ENCODE measurements around the gene S100A12. TPM values are rescaled to one million over a fixed set of nuclear protein-coding genes. Genes with fewer than 3 reads are reported as not detected.

Gene S100A12
- total and polyA plus RNA-seq, 10 donors = 126 to 1,354 (median 265) TPM

DNA sequence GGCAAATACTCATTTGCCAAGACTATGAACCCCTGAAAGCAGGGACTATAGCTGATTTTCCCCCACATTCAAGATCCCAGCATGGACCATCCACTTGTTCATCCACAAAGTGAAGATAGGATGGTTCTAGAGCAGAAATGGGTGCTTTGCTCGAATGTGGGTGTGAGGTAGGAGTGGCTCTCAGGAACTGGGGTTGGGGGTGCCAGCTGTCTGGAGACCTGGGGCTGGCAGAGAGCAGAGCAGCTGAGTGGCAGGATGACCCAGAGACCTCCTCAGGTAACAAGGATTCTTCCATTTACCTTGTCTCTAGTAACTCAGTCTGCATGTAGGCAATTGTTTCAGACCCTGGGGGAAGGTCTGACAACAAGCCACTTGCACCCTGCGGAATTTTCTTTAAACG is 11.8 kb downstream of the S100A12 start:
- Histone ChIP-seq H3K9me3 (no peaks in the 10 kb centered on the region), H3K36me3 (peaks cover 0 to 23% (median 0%) of the 10 kb centered on the region in 6 donors), H3K4me3 (no peak overlapping the region), H3K27me3 (replicated peaks in 1 of 7) (peaks cover 0 to 6% (median 0%) of the 10 kb centered on the region in 7 donors), H3K4me1 (peaks cover 0 to 55% (median 3%) of the 10 kb centered on the region in 6 donors), H3K27ac (peak overlapping the region in 6 of 8 donors; percentile 2 to 95 (median 82))
- TF ChIP-seq POLR2A (IDR thresholded peaks at IDR 0.05) (no peak), POLR2AphosphoS5 (IDR thresholded peaks at IDR 0.05) (no peak)
- TF ChIP-seq, protein P1, sequence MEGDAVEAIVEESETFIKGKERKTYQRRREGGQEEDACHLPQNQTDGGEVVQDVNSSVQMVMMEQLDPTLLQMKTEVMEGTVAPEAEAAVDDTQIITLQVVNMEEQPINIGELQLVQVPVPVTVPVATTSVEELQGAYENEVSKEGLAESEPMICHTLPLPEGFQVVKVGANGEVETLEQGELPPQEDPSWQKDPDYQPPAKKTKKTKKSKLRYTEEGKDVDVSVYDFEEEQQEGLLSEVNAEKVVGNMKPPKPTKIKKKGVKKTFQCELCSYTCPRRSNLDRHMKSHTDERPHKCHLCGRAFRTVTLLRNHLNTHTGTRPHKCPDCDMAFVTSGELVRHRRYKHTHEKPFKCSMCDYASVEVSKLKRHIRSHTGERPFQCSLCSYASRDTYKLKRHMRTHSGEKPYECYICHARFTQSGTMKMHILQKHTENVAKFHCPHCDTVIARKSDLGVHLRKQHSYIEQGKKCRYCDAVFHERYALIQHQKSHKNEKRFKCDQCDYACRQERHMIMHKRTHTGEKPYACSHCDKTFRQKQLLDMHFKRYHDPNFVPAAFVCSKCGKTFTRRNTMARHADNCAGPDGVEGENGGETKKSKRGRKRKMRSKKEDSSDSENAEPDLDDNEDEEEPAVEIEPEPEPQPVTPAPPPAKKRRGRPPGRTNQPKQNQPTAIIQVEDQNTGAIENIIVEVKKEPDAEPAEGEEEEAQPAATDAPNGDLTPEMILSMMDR (IDR thresholded peaks at IDR 0.05 in 8 of 11, conservative IDR thresholded peaks at IDR 0.05 in 3 of 11) = no peak
- DNase-seq = peak; percentile 36
- 69 to 83% (median 78%) methylated on average over 3 of the region's 3 CpGs for WGBS, 5 donors
- intact Hi-C loops (cut with DNase I; ENCODE audit: low total_unique reads) = no loop called here

DNA sequence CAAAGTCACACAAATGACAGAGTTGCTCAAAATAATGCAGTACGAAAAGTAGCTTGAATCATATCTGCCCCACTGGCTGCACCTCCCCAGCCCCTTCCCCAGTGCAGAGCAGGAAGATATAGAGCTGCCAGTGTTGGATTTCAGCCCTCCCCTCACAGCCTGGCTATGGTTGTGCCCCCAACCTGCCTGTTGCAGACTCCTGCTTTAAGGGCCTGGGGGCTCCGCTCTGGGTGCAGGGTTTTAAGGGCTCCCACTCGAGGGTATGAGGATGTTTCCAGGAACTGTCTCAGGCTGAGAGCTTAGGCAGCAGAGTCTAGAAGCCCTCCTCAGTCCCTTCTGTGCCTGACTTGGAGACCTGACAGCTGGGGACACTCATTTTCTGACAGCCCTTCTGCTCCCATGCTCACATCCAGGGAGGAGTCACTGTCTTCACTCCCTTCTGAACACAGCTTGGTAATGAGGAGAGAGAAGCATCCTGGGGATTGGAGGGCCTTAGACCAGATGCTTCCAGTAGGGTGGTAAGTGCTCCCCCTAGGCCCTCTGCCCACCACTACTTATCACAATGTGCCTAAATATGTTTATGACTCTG is 13.1 kb downstream of the S100A12 start:
- H3K9me3 ChIP-seq = no peaks in the 10 kb centered on the region
- TF ChIP-seq POLR2AphosphoS5 (IDR thresholded peaks at IDR 0.05) (no peak), POLR2A (IDR thresholded peaks at IDR 0.05) (no peak)
- peaks cover 0 to 27% (median 0%) of the 10 kb centered on the region in 6 donors for H3K36me3 ChIP-seq
- peaks cover 0 to 6% (median 0%) of the 10 kb centered on the region in 7 donors for H3K27me3 ChIP-seq (replicated peaks in 1 of 7)
- peak overlapping the region in 7 of 8 donors; percentile 51 to 95 (median 86) for H3K27ac ChIP-seq
- DNase-seq = no peak
- intact Hi-C loops (cut with DNase I; ENCODE audit: low total_unique reads) = no loop called here
- peak overlapping the region in 1 of 8 donors; percentile 64 for H3K4me3 ChIP-seq
- WGBS, 5 donors = 74 to 89% (median 76%) methylated on average over 1 to 3 of the region's 3 CpGs
- peaks cover 4 to 48% (median 11%) of the 10 kb centered on the region in 6 donors for H3K4me1 ChIP-seq

DNA sequence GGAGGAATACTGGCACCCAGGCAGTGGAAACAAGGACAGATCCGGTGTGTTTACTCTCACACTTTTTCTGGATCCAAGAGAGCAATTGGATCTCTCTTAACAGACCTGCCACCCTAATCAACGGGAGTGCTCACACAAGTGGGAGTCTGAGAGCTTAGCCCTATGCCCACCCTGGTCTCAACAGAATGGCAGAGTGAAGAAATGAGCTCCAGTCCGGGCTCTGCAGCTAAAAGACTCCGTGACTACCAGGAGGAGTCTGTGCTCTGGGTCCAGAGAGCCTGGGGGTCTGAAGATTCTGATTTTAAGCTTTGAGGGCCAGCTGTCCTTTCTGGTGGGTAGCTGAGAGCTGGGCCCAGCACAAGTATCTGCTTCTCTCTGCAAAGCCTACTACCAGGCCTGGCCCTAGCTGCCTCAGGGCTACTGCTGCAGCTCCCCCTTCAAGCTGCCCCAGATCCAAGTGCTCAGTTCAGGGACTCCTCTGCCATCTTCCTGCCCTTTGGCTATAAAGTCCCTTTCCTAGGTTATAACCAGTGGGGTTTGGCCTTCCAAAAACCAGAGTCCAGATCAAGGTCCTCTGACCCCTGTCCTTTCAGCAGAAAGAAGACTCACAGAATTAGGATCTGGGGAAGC is 13.8 kb downstream of the S100A12 start:
- Histone ChIP-seq H3K9me3 (no peaks in the 10 kb centered on the region), H3K4me3 (peak overlapping the region in 1 of 8 donors; percentile 64), H3K36me3 (peaks cover 0 to 27% (median 0%) of the 10 kb centered on the region in 6 donors), H3K27me3 (replicated peaks in 1 of 7) (peaks cover 0 to 6% (median 0%) of the 10 kb centered on the region in 7 donors), H3K27ac (peak overlapping the region in 7 of 8 donors; percentile 51 to 95 (median 86)), H3K4me1 (peaks cover 4 to 48% (median 15%) of the 10 kb centered on the region in 6 donors)
- 56 to 86% (median 74%) methylated on average over 4 of the region's 4 CpGs for WGBS, 5 donors
- intact Hi-C loops (cut with DNase I; ENCODE audit: low total_unique reads) = no loop called here
- TF ChIP-seq POLR2A (IDR thresholded peaks at IDR 0.05) (no peak), POLR2AphosphoS5 (IDR thresholded peaks at IDR 0.05) (no peak)
- TF ChIP-seq, protein P1 (IDR thresholded peaks at IDR 0.05 in 8 of 11, conservative IDR thresholded peaks at IDR 0.05 in 3 of 11) = no peak
- DNase-seq = no peak

DNA sequence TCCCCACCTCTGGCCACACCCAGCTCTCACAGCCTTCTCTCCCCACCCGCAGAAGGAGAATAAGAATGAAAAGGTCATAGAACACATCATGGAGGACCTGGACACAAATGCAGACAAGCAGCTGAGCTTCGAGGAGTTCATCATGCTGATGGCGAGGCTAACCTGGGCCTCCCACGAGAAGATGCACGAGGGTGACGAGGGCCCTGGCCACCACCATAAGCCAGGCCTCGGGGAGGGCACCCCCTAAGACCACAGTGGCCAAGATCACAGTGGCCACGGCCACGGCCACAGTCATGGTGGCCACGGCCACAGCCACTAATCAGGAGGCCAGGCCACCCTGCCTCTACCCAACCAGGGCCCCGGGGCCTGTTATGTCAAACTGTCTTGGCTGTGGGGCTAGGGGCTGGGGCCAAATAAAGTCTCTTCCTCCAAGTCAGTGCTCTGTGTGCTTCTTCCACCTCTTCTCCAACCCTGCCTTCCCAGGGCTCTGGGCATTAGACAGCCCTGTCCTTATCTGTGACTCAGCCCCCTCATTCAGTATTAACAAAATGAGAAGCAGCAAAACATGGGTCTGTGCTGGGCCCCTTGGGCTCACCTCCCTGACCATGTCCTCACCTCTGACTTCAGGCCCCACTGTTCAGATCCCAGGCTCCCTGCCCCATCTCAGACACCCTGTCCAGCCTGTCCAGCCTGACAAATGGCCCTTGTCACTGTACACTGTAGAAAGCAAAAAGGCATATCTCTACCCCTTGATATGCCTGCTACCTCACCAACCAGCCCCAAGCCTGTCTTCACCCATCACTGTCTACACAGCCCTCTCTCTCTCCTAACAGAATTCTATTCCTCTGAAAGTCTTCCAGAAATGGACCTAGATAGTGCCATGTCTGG is 14.6 kb downstream of the S100A12 start:
- TF ChIP-seq POLR2AphosphoS5 (IDR thresholded peaks at IDR 0.05) = peak; percentile 9 to 76 (median 27)
- TF ChIP-seq, protein P1 (IDR thresholded peaks at IDR 0.05 in 8 of 11, conservative IDR thresholded peaks at IDR 0.05 in 3 of 11) = no peak
- Histone ChIP-seq H3K36me3 (peaks cover 0 to 27% (median 0%) of the 10 kb centered on the region in 6 donors), H3K27me3 (replicated peaks in 1 of 7) (peaks cover 0 to 6% (median 0%) of the 10 kb centered on the region in 7 donors), H3K4me3 (peak overlapping the region in 4 of 8 donors; percentile 29 to 64 (median 52)), H3K9me3 (no peaks in the 10 kb centered on the region), H3K27ac (peak overlapping the region in 7 of 8 donors; percentile 71 to 95 (median 86)), H3K4me1 (peaks cover 4 to 49% (median 15%) of the 10 kb centered on the region in 6 donors)
- WGBS, 5 donors = 60 to 82% (median 77%) methylated on average over 2 to 11 of the region's 11 CpGs
- peak; percentile 79 for DNase-seq
- intact Hi-C loops (cut with DNase I; ENCODE audit: low total_unique reads) = no loop called here
